ENCODE results near the gene DCBLD2.

The DCBLD2 gene

DNA sequence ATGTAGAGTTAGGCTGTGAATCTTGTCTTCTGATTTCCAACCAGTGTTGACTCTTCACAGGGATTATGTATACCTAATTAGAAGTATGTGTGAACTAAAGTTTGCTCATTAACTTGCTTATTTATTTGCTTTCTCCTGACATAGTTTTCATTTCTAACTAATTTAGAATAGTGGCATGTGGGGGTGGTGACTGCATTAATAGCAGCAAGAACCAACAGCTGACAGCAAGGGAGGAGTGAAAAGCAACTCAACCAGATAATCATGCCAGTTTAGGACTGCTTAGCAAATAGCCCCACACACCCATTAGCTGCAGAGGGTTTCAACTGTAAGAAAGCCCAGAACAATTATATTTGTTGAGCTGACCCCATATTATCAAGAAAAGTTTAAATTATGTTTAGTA lies 134.6 kb downstream of the DCBLD2 start:
- DNase-seq (ENCODE audit: low read depth), result no peak

DNA sequence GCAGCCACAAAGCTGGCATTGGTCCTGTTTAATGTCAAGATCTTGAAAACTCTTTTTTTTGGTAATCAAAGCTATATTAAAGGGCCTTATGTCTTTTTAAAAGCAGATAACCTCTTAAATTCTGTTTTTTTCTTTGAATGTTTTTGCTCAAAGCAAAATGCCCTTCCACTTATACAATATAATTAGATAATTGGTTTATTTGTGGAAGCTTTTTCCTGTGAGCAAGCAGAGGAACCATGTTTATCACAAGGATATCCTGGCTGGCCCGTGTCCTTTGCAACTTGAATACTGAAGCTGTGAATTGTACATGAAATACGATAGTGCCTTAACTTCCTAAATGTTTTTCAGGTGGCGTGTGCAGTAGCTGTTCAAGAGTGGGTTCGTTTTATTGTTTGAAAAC lies 135.8 kb downstream of the DCBLD2 start:
- DNase-seq (ENCODE audit: low read depth), result no peak

DNA sequence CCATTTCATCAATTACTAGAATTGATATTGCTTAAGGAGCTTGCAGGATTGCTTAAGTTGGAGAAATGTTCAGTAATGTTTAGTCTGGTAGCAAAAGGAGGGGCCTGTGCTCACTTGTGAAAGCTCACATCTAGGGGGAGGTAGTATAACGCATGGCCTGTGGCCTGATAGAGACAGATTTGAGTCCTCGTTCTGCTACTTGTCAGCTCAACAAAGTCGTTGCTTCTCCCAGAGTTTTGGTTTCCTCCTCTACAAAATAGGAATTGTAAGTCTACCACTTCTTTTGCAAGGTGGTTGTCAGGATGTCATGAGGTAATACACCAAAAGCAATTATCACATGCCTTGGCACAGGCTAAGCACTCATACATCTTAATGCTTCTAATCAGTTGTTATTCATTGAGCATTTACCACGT lies 137.0 kb downstream of the DCBLD2 start:
- DNase-seq (ENCODE audit: low read depth), result no peak

DNA sequence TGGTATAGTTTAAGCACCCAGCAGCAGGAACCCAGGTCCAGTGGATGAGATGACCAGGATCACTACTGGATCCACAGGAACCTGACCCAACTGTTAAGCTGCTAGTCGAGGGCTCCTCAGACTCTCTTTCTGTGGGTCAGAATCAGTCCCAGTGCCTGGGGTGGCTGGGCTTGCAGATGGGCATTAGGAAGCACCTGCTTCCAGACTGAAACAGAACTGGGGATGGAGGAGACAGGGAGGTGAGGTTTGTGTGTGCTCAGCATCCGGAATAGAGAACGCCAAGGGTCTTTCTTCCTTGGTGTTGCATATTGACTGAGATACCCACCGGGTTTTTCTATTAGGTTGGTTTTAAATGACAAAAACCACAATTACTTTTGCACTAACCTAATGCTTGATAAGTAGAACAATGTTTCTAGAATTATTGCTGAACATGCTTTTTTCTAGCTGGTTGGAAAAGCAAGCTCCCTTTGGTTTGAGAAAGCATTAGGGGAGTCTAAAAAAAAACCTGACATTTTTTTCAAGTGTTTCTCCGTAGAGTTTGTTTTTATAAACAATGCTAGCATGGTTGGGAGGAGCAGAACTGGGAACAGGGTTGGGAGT lies 137.6 kb downstream of the DCBLD2 start:
- no peak for DNase-seq (ENCODE audit: low read depth)

DNA sequence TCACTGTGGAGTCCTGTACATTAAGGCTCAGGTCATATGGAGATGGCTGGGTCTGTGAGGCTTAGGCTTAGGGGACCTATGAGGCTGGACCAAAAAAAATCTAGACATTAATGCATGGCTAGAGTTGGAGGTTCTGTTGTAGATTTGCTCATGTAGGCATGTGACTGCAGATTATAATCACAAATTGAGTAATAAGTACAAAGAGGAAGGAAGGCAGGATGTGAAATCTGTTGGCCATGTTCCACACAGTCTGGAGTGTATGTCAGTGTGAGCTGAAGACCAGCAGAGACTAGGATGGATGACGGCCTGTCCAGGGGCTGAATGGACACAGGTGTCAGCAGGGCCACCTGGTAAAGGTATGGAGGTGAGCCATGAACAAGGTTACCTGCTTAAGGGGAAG lies 138.4 kb downstream of the DCBLD2 start, which contains the start of gene ST3GAL6:
ST3GAL6 (plus strand) TSS at position 265 of the 400 bp plus-strand sequence. CDS start 5,101 bp downstream, outside the sequence.
- DNase-seq (ENCODE audit: low read depth), result no peak

DNA sequence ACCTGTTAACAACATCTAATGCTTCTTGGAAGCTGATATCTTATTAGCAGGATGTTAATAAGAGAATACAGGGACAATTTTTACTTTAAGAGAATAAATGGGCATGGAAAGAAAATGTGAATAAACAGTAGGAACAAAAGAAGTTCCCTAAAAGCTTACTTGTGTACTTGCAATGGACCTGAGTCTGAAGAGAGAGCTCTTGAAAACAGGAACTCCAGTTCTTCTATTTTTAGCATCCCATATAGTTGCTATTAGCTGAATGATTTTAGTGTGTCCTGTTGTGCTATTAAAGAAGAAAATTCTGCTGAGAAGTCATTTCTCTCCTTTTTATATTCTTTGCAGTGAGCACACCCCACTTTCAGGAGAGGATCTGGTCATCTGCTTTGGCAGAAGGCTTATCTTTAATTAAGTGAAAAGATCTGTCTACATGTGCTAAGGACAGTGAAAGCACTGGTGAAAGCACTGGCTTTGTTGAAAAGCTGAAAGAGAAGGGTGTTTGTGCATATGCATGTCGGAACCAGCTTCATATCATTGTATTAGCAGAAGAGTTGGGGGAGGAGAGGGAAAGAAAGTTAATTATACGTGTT lies 139.8 kb downstream of the DCBLD2 start:
- no peak for DNase-seq (ENCODE audit: low read depth)

DNA sequence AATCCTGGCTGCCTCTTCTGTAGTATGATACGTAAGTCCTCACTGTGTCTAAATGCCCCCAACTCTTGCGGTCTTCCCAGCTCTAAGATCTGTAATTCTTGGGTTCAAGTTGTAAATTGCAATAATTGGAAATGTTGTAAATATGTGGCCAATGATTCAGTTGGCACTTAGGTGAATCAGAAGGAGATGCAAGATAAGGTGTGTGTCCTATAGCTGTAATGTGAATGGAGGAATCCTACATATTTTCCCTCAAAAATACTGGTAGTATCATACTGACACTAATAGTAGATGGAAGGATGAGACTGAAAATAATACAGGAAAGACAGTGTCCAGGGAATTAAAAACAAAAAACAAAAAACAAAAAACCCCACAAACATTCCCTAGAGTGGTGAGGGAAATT lies 141.9 kb downstream of the DCBLD2 start:
- no peak for DNase-seq (ENCODE audit: low read depth)

DNA sequence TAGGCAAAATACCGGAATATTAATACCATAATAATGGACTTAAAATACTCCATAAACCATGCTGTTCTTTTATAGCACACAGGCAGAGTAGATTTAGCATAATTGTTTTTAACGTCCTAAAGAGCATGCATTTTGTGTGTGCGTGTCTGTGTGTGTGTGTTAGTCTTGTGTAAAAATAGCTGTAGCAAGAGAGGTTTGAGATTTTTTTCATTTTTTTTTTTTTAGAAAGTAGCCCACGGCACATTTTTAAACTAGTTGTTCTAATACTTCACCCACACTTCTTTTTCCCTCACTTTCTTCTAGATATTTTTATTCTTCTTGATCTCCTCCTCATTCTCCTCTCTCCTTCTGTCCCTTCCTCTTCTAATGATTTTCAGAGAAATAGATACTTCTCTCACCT lies 145.9 kb downstream of the DCBLD2 start:
- DNase-seq (ENCODE audit: low read depth), result no peak

DNA sequence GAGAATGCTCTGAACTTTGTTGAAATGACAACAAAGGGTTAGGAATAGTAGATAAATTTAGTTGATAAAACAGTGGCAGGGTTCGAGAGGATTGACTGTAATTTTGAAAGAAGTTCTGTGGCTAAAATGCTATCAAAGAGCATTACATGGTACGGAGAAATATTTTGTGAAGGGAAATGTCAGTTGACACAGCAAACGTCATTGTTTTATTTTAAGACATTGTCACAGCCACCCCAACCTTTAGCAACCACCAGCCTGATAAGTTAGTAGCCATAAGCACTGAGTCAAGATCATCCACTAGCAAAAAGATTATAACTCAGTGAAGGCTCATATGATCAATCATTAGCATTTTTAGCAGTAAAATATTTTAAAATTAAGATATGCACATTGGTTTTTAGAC lies 147.0 kb downstream of the DCBLD2 start:
- no peak for DNase-seq (ENCODE audit: low read depth)

DNA sequence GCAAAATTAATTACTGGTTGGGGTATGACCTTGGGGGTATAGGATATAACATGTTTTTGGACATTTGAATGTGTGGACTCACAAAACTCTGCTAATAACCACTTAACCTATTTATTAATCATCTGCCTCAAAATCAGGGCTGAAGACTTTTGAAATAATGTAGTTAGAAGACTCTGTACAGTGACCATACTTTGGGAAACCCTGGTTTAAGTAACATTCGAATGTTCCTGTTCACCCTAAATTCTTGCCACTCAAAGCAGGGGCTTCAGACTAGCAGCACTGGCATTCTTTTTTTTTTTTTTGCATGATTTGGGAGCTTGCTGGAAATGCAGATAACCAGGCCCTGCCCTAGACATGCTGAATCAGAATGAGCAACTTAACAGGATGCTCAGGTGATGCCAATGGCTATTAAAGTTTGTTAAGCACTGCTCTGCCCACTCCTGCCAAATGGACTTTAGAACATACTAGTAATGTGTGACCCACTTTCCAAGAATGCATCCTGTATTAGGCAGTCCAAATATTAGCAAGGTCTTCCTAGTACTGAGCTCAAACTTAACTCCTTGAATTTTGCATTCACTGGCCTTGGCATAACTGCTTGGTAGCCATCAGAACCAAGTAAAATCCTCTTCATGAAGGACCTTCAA lies 151.1 kb downstream of the DCBLD2 start:
- DNase-seq (ENCODE audit: low read depth), result no peak

DNA sequence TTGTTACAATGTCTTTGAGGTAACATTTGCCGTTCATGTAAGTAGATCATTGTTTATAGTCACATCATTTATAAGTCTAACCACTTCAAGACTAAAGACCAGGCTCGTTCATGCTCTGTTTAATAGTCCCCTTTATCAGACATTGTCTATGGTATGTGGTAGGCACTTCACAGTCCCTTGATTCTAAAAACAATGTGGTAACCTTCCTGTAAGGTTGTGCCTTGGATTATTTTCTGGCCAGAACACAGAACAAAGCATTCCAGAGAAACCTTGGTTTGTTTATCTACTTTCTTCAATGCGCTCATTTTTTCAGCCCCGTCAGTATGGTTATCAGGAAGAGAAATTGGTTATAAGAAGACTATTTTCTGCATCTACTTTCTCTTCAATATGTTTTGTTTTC lies 154.6 kb downstream of the DCBLD2 start:
- no peak for DNase-seq (ENCODE audit: low read depth)

DNA sequence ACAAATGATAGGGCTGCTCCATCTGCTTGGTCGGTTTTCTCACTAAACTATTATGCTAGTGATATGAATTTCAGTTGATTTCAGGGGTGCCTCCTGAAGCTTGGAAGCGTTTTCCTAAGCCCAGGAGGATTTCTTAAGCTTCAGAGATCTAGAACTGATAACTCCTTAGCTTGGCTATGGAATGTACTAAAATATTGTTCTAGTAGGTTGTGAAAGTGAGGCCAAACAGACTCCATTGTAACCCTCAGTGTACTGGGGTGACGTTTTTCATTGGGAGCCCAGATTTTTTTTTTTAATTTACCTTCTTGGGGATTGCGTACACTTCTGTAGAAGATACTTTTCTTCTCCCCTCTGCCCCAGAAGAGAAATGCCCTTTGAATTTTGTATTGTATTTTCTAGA lies 155.4 kb downstream of the DCBLD2 start:
- DNase-seq (ENCODE audit: low read depth), result no peak

All from non-pigmented ciliary epithelial cell (primary cell).